Stomach (tissue), 9 donors: ENCODE data around the gene TOM1L1. TPM values are rescaled to one million over a fixed set of nuclear protein-coding genes. Genes with fewer than 3 reads are reported as not detected.

Experiments
- DNase-seq, 2 donors: peaks; one replicate each; pipeline versions ENCODE4 v3.0.0 to v3.0.0-alpha.2; 2013 to 2019
- H3K27ac ChIP-seq, 5 donors: fragments of 200-600 bp in 4 of 5; sonication (generic) in 4 of 5; one replicate each; pipeline ENCODE4 v1.5.1; 2013 to 2019; ENCODE audit warnings: mild to moderate bottlenecking in 1 of 5, moderate library complexity in 1 of 5
- H3K27me3 ChIP-seq, 3 donors: fragments of 200-600 bp; sonication (generic); one replicate each; pipeline ENCODE4 v1.5.1; 2017 to 2019; ENCODE audit warnings: mixed run types in 1 of 3
- H3K36me3 ChIP-seq, 4 donors: fragments of 200-600 bp; sonication (generic); 1 replicate in 3 of 4; 2 replicates in 1 of 4; pipeline ENCODE4 v1.5.1; 2016 to 2019
- H3K4me1 ChIP-seq, 4 donors: fragments of 200-600 bp; sonication (generic); one replicate each; pipeline ENCODE4 v1.5.1; 2016 to 2019
- H3K4me3 ChIP-seq, 4 donors: fragments of 200-600 bp; sonication (generic) in 3 of 4; one replicate each; pipeline ENCODE4 v1.5.1; 2016 to 2019; ENCODE audit warnings: mild to moderate bottlenecking in 1 of 4
- H3K9me3 ChIP-seq, 4 donors: fragments of 200-600 bp; sonication (generic); one replicate each; pipeline ENCODE4 v1.5.1; 2016 to 2019
- CTCF ChIP-seq, 7 experiments: fragments of 450-650 bp in 4 of 7; fragments of 200-600 bp in 3 of 7; sonication (generic) in 3 of 7; IDR thresholded peaks; one replicate each; pipeline ENCODE4 v1.5.1; 2016 to 2019; ENCODE audit warnings: antibody characterized with exemption in 7 of 7, control low read depth in 2 of 7, mild to moderate bottlenecking in 1 of 7
- EP300 ChIP-seq: sonication (generic); formaldehyde crosslinking; IDR thresholded peaks from one replicate; pipeline ENCODE4 v1.6.1; 2017; ENCODE audit warnings: antibody characterized with exemption
- POLR2A ChIP-seq, 4 donors: fragments of 450-650 bp; IDR thresholded peaks; one replicate each; pipeline ENCODE4 v1.6.1; 2016; ENCODE audit warnings: antibody characterized with exemption in 4 of 4, control low read depth in 2 of 4, mild to moderate bottlenecking in 1 of 4, moderate library complexity in 1 of 4
- POLR2AphosphoS5 ChIP-seq, 3 donors: sonication (generic); formaldehyde crosslinking; IDR thresholded peaks; one replicate each; pipeline ENCODE4 v1.6.1; 2016; ENCODE audit warnings: antibody characterized with exemption in 3 of 3
- WGBS, 5 donors: extraction: QIAGEN DNeasy Blood & Tissue Kit in 3 of 5; methylation state at CpG; one replicate each; pipeline versions ENCODE4 v1.1.5 to v1.1.7; 2013 to 2018; 5-methylcytosine and 5-hydroxymethylcytosine counted together
- intact Hi-C: fragments of 100-400 bp; cut with DNase I; formaldehyde crosslinking; loops from one replicate; pipeline ENCODE4 v1.15.1; 2023; ENCODE audit warnings: low total_unique reads
- polyA plus RNA-seq, 3 donors: library from polyadenylated mRNA; stranded (reverse); fragments of 200-250 nt; gene quantifications; one replicate each; pipeline ENCODE4 v1.2.3, GENCODE V29; 2013
- total RNA-seq, 5 donors: library from RNA; depleted of rRNA; stranded (reverse); fragments of >200 nt; gene quantifications; one replicate each; pipeline versions ENCODE4 v1.1.0 to v1.2.3, GENCODE V29; 2014 to 2016
- donor health status: healthy with polysubstance abuse.
- donor health status: Bipolar disorder and iron deficiency.
- donor health status: healthy.

The TOM1L1 gene
- total and polyA plus RNA-seq, 8 donors: 19.4 to 134 (median 47.6) TPM

- no peak overlapping the region for H3K27ac ChIP-seq
- H3K27me3 ChIP-seq: no peaks in the 10 kb centered on the region
- no peak for DNase-seq
- intact Hi-C loops: no loop called here
- no peak for TF ChIP-seq CTCF (IDR thresholded peaks at IDR 0.05)
- TF ChIP-seq POLR2AphosphoS5 (IDR thresholded peaks at IDR 0.05): no peak
- no peak for TF ChIP-seq EP300
- TF ChIP-seq POLR2A (IDR thresholded peaks at IDR 0.05): no peak
- H3K36me3 ChIP-seq: peaks cover 0 to 5% (median 0%) of the 10 kb centered on the region in 4 donors
- H3K4me1 ChIP-seq: peaks cover 0 to 15% (median 1%) of the 10 kb centered on the region in 4 donors
- H3K4me3 ChIP-seq: no peak overlapping the region
- H3K9me3 ChIP-seq: peaks cover 0 to 12% (median 3%) of the 10 kb centered on the region in 4 donors
Observed at GRCh38 chr17:54979657-54980056, 79.0 kb downstream of the TOM1L1 start.

- intact Hi-C loops: no loop called here
- Histone ChIP-seq H3K9me3 (peaks cover 0 to 12% (median 3%) of the 10 kb centered on the region in 4 donors), H3K4me3 (no peak overlapping the region), H3K4me1 (peaks cover 0 to 12% (median 0%) of the 10 kb centered on the region in 4 donors), H3K36me3 (peaks cover 0 to 5% (median 0%) of the 10 kb centered on the region in 4 donors), H3K27ac (no peak overlapping the region), H3K27me3 (no peaks in the 10 kb centered on the region)
- no peak for DNase-seq
- 57 to 96% (median 69%) methylated on average over 3 of the region's 3 CpGs for WGBS, 5 donors
- TF ChIP-seq EP300 (no peak), POLR2AphosphoS5 (IDR thresholded peaks at IDR 0.05) (no peak), CTCF (IDR thresholded peaks at IDR 0.05) (no peak), POLR2A (IDR thresholded peaks at IDR 0.05) (no peak)
Observed at GRCh38 chr17:54980375-54980774, 79.7 kb downstream of the TOM1L1 start.

- peaks cover 0 to 12% (median 0%) of the 10 kb centered on the region in 4 donors for H3K4me1 ChIP-seq
- no peak for DNase-seq
- peak overlapping the region in 2 of 5 donors; percentile 0 to 15 for H3K27ac ChIP-seq
- no peaks in the 10 kb centered on the region for H3K27me3 ChIP-seq
- H3K4me3 ChIP-seq: no peak overlapping the region
- H3K36me3 ChIP-seq: peaks cover 0 to 9% (median 3%) of the 10 kb centered on the region in 4 donors
- peaks cover 0 to 12% (median 3%) of the 10 kb centered on the region in 4 donors for H3K9me3 ChIP-seq
- intact Hi-C loops: no loop called here
- TF ChIP-seq EP300 (no peak), POLR2AphosphoS5 (IDR thresholded peaks at IDR 0.05) (no peak), POLR2A (IDR thresholded peaks at IDR 0.05) (no peak), CTCF (IDR thresholded peaks at IDR 0.05) (no peak)
Observed at GRCh38 chr17:54982399-54982798, 81.7 kb downstream of the TOM1L1 start.

- Histone ChIP-seq H3K9me3 (peaks cover 0 to 12% (median 3%) of the 10 kb centered on the region in 4 donors), H3K36me3 (peaks cover 0 to 9% (median 3%) of the 10 kb centered on the region in 4 donors), H3K4me1 (peaks cover 0 to 12% (median 0%) of the 10 kb centered on the region in 4 donors), H3K4me3 (no peak overlapping the region), H3K27me3 (no peaks in the 10 kb centered on the region), H3K27ac (peak overlapping the region in 1 of 5 donors; percentile 0)
- TF ChIP-seq POLR2AphosphoS5 (IDR thresholded peaks at IDR 0.05) (no peak), EP300 (no peak), POLR2A (IDR thresholded peaks at IDR 0.05) (no peak), CTCF (IDR thresholded peaks at IDR 0.05) (no peak)
- no peak for DNase-seq
- intact Hi-C loops: no loop called here
Observed at GRCh38 chr17:54983260-54983659, 82.6 kb downstream of the TOM1L1 start.
